Body of pancreas (tissue), 4 donors: ENCODE results near the gene RAI1.
"Not testable (repeated sequence)": the region's sequence is repeated elsewhere in the genome, so short reads cannot be mapped to it uniquely, and the experiment has no call there.

ENCODE experiments used
- POLR2A ChIP-seq, 3 donors: fragments of 450-650 bp; IDR thresholded peaks; one replicate each; pipeline ENCODE4 v1.6.1; 2016; ENCODE audit warnings: antibody characterized with exemption in 3 of 3, mild to moderate bottlenecking in 2 of 3
- TF ChIP-seq, protein P1 (sequence below), 7 experiments: fragments of 450-650 bp in 4 of 7; fragments of 200-600 bp in 3 of 7; sonication (generic) in 3 of 7; IDR thresholded peaks; one replicate each; pipeline ENCODE4 v1.5.1; 2016 to 2019; ENCODE audit warnings: antibody characterized with exemption in 7 of 7

DNA sequence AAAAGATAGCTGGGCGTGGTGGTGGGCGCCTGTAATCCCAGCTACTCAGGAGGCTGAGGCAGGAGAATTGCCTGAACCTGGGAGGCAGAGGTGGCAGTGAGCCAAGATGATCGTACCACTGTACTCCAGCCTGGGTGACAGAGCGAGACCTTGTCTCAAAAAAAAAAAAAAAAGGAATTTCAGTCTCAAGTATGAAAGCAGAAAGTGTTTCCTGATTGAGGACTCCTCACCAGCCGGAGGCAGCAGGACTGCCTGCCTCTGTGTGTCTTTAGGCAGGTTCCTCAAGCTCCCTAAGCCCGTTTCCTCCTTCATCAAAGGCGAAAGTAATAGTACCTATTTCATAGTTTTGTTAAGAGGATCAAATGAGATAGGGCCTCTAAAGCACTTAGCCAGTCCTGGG, 9.0 kb downstream of the RAI1 start:
- not testable (repeated sequence) for TF ChIP-seq POLR2A (IDR thresholded peaks at IDR 0.05)
- TF ChIP-seq, protein P1, sequence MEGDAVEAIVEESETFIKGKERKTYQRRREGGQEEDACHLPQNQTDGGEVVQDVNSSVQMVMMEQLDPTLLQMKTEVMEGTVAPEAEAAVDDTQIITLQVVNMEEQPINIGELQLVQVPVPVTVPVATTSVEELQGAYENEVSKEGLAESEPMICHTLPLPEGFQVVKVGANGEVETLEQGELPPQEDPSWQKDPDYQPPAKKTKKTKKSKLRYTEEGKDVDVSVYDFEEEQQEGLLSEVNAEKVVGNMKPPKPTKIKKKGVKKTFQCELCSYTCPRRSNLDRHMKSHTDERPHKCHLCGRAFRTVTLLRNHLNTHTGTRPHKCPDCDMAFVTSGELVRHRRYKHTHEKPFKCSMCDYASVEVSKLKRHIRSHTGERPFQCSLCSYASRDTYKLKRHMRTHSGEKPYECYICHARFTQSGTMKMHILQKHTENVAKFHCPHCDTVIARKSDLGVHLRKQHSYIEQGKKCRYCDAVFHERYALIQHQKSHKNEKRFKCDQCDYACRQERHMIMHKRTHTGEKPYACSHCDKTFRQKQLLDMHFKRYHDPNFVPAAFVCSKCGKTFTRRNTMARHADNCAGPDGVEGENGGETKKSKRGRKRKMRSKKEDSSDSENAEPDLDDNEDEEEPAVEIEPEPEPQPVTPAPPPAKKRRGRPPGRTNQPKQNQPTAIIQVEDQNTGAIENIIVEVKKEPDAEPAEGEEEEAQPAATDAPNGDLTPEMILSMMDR (IDR thresholded peaks at IDR 0.05): not testable (repeated sequence)
